SK-N-MC (cell line): ENCODE measurements around the gene CCDC82.

Source experiments
- EZH2 ChIP-seq: fragments of 200-600 bp; sonication (generic); IDR thresholded peaks from one replicate; pipeline ENCODE4 v1.6.1; 2017; ENCODE audit warnings: antibody characterized with exemption
- FOXP2 ChIP-seq: optimal IDR thresholded peaks from 2 replicates; pipeline ENCODE3; 2011; ENCODE audit warnings: mild to moderate bottlenecking, moderate library complexity; ENCODE audit not compliant: insufficient read depth; ENCODE audit errors: extremely low read length, control extremely low read depth
- POLR2AphosphoS5 ChIP-seq: IDR thresholded peaks from 2 replicates; pipeline ENCODE4 v1.6.1; 2012; ENCODE audit warnings: mild to moderate bottlenecking, low read depth, low read length, borderline replicate concordance

DNA sequence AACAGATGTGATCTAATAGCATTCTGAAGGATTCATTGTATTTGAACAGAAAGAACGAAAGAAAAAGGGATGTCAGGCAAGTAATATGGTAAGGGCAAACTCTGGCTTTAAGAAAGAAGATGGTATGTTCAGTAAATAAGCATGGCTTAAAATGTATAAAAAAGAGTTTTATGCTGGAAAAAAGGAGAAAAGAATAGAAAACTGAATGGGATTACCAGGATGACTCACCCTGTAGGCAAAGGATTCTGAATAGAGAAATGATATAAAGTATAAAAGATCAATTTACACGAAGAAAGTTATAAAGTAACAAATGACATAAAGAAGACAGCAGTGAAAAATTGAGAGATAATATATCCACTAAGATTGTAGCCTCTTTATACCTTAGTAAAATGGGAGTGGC is 4.5 kb downstream of the CCDC82 start:
- TF ChIP-seq EZH2, result no peak
- TF ChIP-seq POLR2AphosphoS5, result no peak
- TF ChIP-seq FOXP2, result no peak
